ENCODE data around the gene PHF3. TPM values are rescaled to one million over a fixed set of nuclear protein-coding genes. Genes with fewer than 3 reads are reported as not detected.

PHF3 gene
- polyA plus RNA-seq, 1 donor: 54.8 TPM

DNA sequence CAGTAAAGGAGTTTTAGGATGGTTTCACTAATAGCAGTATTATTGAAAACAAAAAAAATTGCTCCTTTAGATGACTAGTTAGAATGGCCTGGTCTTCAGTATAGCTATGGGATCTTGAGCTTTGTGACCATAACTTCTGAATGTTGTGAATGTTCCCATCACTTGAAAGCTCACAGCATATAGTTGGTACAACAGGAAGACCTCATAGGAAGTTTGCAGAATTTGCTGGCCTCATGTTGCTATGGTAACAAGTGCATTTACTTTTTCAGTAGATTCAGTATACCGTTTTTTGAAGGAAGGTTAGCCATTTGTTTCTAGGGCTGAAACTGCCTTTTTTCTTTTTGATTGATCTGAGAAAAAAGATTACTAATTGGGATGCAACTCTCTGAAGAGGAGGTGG, 8.3 kb downstream of the PHF3 start:
- Histone ChIP-seq H3K36me3 (ENCODE audit: control insufficient read depth, insufficient read depth, low read length) (peaks cover 4% of the 10 kb centered on the region), H3K27ac (ENCODE audit: low read length) (no peak overlapping the region), H3K4me1 (ENCODE audit: control insufficient read depth, insufficient read depth, low read length) (peaks cover 11% of the 10 kb centered on the region), H3K4me3 (ENCODE audit: low read length) (no peak overlapping the region), H3K9me3 (ENCODE audit: control insufficient read depth, low read depth, low read length) (no peaks in the 10 kb centered on the region), H3K27me3 (ENCODE audit: control insufficient read depth, insufficient read depth, low read length) (no peaks in the 10 kb centered on the region)
- 14% methylated on average over 1 of the region's 1 CpG for WGBS (ENCODE audit: insufficient coverage, low lambda C conversion rate)
- no peak for DNase-seq

DNA sequence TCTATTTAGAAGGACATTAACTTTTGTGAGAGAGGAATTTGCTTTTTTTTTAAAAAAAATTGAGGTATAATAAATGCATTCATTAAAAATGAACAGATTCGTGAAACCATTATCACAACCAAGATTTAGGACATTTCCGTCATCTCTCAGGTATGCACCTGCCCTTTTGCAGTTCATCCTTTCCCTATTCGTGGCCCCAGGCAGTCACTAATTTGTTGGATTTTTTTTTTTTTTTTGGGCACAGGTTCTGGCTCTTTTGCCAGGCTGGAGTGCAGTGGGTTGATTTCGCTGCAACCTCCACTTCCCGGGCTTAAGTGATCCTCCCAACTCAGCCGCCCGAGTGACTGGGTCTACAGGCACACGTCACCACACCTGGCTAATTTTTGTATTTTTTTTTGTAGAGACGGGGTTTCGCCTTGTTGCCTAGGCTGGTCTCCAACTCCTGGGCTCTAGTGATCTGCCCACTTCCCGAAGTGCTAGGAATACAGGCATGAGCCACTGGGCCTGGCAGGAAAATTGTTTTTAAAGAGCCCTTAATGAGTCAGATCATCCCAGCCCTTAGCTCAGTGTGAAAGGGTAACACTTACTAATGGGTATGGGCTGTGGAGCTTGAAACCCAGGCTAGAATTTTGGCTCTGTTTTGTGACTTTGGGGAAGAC, 9.2 kb downstream of the PHF3 start:
- 94% methylated on average over 3 of the region's 11 CpGs for WGBS (ENCODE audit: insufficient coverage, low lambda C conversion rate)
- Histone ChIP-seq H3K27me3 (ENCODE audit: control insufficient read depth, insufficient read depth, low read length) (no peaks in the 10 kb centered on the region), H3K4me1 (ENCODE audit: control insufficient read depth, insufficient read depth, low read length) (peaks cover 7% of the 10 kb centered on the region), H3K9me3 (ENCODE audit: control insufficient read depth, low read depth, low read length) (no peaks in the 10 kb centered on the region), H3K36me3 (ENCODE audit: control insufficient read depth, insufficient read depth, low read length) (peaks cover 4% of the 10 kb centered on the region), H3K4me3 (ENCODE audit: low read length) (no peak overlapping the region), H3K27ac (ENCODE audit: low read length) (no peak overlapping the region)
- no peak for DNase-seq

DNA sequence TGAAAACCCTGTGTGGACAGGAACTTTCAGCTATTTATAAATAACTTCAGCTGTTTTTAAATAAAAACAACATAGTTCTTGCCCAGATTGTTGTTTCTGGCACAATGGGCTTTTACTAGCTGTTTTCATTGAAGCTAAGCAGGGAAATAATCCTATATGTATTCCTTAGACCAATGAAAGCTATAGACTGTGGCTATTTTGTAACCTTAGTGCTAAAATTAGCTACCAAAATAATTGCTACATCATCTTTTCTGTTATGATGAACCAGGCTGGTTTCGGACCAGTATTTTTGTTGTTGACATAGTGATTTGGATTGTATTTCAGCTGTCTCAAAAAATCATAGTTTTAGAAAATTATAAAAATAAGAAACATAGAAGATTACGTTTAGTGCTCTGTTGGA, 13.7 kb downstream of the PHF3 start:
- WGBS (ENCODE audit: insufficient coverage, low lambda C conversion rate): 86% methylated on average over 2 of the region's 2 CpGs
- Histone ChIP-seq H3K4me1 (ENCODE audit: control insufficient read depth, insufficient read depth, low read length) (no peaks in the 10 kb centered on the region), H3K27ac (ENCODE audit: low read length) (no peak overlapping the region)

DNA sequence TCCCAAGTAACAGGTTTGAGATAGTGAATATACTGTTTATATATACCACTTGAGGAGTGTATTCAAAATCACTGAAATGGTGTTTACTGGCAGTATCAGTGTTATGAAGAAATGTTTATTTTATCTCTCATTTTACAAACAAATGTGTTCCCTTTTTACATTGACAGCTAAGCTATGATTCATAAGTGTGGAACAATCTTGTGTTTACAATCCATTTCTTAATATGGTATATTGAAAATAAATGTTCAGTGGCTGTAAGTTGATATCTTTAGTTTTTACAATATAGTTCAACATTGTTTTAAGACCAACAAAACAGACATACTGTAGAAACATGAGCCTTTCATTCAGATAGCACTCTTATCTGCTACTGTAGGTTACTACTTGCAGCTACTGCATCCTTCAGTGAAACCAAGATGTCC, 14.3 kb downstream of the PHF3 start:
- H3K4me1 ChIP-seq (ENCODE audit: control insufficient read depth, insufficient read depth, low read length): no peaks in the 10 kb centered on the region
- H3K27me3 ChIP-seq (ENCODE audit: control insufficient read depth, insufficient read depth, low read length): no peaks in the 10 kb centered on the region
- no peak for DNase-seq
- H3K9me3 ChIP-seq (ENCODE audit: control insufficient read depth, low read depth, low read length): peaks cover 4% of the 10 kb centered on the region
- no peak overlapping the region for H3K4me3 ChIP-seq (ENCODE audit: low read length)
- H3K36me3 ChIP-seq (ENCODE audit: control insufficient read depth, insufficient read depth, low read length): peaks cover 4% of the 10 kb centered on the region
- no peak overlapping the region for H3K27ac ChIP-seq (ENCODE audit: low read length)

More for the DNA sequence above, 13.7 kb downstream of the PHF3 start:
- no peak for DNase-seq
- H3K27me3 ChIP-seq (ENCODE audit: control insufficient read depth, insufficient read depth, low read length): no peaks in the 10 kb centered on the region
- H3K4me3 ChIP-seq (ENCODE audit: low read length): no peak overlapping the region
- peaks cover 4% of the 10 kb centered on the region for H3K36me3 ChIP-seq (ENCODE audit: control insufficient read depth, insufficient read depth, low read length)
- H3K9me3 ChIP-seq (ENCODE audit: control insufficient read depth, low read depth, low read length): peaks cover 4% of the 10 kb centered on the region

DNA sequence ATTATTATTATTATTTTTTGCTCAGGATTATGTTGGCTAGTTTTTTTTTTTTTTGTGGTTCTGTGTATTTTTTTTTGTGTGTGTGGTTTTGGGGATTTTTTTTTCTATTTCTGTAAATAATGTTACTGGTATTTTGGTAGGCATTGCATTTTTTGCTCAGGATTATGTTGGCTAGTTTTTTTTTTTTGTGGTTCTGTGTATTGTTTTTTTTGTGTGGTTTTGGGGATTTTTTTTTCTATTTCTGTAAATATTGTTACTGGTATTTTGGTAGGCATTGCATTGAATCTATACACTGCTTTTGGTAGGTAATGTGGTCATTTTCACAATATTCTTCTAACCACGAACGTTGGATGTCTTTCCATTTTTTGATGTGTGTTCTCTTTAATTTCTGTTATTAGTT, 17.4 kb downstream of the PHF3 start:
- Histone ChIP-seq H3K4me3 (ENCODE audit: low read length) (no peak overlapping the region), H3K9me3 (ENCODE audit: control insufficient read depth, low read depth, low read length) (peaks cover 4% of the 10 kb centered on the region), H3K27ac (ENCODE audit: low read length) (no peak overlapping the region), H3K27me3 (ENCODE audit: control insufficient read depth, insufficient read depth, low read length) (no peaks in the 10 kb centered on the region), H3K4me1 (ENCODE audit: control insufficient read depth, insufficient read depth, low read length) (no peaks in the 10 kb centered on the region), H3K36me3 (ENCODE audit: control insufficient read depth, insufficient read depth, low read length) (no peaks in the 10 kb centered on the region)
- DNase-seq: no peak
- no CpG with 5 or more reads among the region's 2 CpGs for WGBS (ENCODE audit: insufficient coverage, low lambda C conversion rate)

DNA sequence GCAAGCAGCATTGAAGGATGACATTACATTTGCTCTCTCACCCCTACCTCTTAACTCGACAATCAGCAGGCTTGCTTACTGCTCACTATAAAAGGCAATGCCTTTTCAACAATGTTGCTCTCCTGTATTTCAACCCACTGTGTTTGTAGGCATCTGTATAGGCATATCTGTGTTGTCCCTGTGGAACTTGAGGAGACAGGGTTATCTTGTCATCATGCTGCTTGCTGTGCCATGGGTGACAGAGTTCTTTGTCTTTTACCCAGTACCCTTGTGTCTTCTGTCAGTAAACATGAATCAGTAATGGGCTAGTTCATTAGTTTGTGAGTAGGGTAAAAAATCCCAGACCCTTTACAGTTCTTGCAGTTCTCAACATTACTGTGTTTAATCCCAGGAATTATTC, 25.2 kb downstream of the PHF3 start:
- H3K27ac ChIP-seq (ENCODE audit: low read length): no peak overlapping the region
- no peaks in the 10 kb centered on the region for H3K36me3 ChIP-seq (ENCODE audit: control insufficient read depth, insufficient read depth, low read length)
- no peak for DNase-seq
- no peak overlapping the region for H3K4me3 ChIP-seq (ENCODE audit: low read length)
- no peaks in the 10 kb centered on the region for H3K27me3 ChIP-seq (ENCODE audit: control insufficient read depth, insufficient read depth, low read length)
- no CpG with 5 or more reads among the region's 1 CpG for WGBS (ENCODE audit: insufficient coverage, low lambda C conversion rate)
- H3K4me1 ChIP-seq (ENCODE audit: control insufficient read depth, insufficient read depth, low read length): no peaks in the 10 kb centered on the region
- H3K9me3 ChIP-seq (ENCODE audit: control insufficient read depth, low read depth, low read length): no peaks in the 10 kb centered on the region

DNA sequence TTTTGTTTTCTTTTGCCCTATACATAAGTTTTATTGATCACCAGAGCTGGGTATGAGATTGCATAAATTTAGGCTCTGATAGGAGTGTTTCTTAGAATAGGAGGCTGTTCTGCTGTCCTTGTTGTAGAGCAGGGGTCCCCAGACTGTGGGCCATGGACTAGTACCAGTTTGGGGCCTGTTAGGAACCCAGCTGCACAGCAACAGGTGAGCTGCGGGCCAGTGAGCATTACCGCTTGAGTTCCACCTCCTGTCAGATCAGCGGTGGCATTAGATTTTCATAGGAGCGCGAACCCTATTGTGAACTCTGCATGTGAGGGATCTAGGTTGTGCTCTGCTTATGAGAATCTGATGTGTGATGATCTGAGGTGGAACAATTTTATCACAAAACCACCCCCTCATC, 26.2 kb downstream of the PHF3 start:
- Histone ChIP-seq H3K9me3 (ENCODE audit: control insufficient read depth, low read depth, low read length) (no peaks in the 10 kb centered on the region), H3K27ac (ENCODE audit: low read length) (no peak overlapping the region), H3K4me1 (ENCODE audit: control insufficient read depth, insufficient read depth, low read length) (no peaks in the 10 kb centered on the region), H3K36me3 (ENCODE audit: control insufficient read depth, insufficient read depth, low read length) (no peaks in the 10 kb centered on the region), H3K4me3 (ENCODE audit: low read length) (no peak overlapping the region), H3K27me3 (ENCODE audit: control insufficient read depth, insufficient read depth, low read length) (no peaks in the 10 kb centered on the region)
- no peak for DNase-seq
- WGBS (ENCODE audit: insufficient coverage, low lambda C conversion rate): no CpG with 5 or more reads among the region's 5 CpGs

DNA sequence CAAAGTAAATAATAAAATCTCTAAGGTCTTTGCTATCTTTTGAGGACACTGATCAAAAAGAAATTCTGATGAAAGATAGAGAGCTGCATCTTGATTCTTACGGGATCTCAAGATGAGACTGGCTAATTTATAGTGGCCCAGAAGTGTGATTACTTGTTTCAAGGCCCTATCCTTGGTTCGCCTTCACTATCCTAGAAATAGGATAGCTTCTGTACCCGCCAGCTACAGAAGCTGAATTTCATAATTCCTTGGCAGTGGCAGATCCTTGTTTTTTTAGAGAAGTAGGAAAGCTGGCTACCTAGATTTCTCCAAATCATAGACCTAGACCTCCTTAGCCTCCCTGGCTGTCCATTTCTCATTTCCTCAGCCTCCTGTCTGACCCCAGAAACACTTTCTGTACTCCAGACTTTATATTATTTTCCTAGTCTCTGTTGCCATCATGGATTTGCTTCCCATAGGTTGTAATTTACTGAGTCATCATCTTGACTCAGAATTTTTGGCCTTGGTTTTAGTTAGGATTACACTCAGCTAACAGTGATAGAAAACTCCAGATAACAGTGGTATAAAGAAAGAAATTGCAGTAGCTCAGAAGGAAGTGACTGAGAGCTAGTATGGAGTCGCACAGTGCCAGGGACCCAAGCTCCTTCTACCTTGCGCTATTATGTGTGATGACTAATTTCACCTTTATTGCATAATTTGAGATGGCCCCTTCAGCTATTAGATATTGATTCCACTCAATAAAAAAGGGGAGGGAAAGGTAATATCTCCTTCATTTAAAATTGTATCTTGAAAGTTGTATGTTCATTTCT, 27.7 kb downstream of the PHF3 start:
- no peak overlapping the region for H3K4me3 ChIP-seq (ENCODE audit: low read length)
- H3K36me3 ChIP-seq (ENCODE audit: control insufficient read depth, insufficient read depth, low read length): no peaks in the 10 kb centered on the region
- H3K27me3 ChIP-seq (ENCODE audit: control insufficient read depth, insufficient read depth, low read length): no peaks in the 10 kb centered on the region
- H3K27ac ChIP-seq (ENCODE audit: low read length): no peak overlapping the region
- no CpG with 5 or more reads among the region's 5 CpGs for WGBS (ENCODE audit: insufficient coverage, low lambda C conversion rate)
- no peak for DNase-seq
- no peaks in the 10 kb centered on the region for H3K4me1 ChIP-seq (ENCODE audit: control insufficient read depth, insufficient read depth, low read length)
- H3K9me3 ChIP-seq (ENCODE audit: control insufficient read depth, low read depth, low read length): no peaks in the 10 kb centered on the region

DNA sequence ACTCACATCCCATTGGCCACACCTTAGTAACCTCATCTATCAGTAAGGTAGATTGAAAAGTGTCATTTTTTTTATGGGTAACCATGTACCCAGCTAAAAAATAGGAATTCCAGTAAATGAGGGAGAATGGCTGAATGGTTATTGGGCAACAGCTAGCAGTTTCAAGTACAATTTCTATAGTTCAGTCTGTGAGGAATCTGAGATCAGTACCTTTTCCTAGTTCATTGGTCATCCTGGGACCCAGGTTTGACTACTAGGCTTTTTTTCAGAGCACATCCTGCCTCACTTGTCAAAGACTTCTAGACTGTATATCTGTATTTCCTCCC, 28.3 kb downstream of the PHF3 start:
- DNase-seq: no peak
- Histone ChIP-seq H3K36me3 (ENCODE audit: control insufficient read depth, insufficient read depth, low read length) (no peaks in the 10 kb centered on the region), H3K27ac (ENCODE audit: low read length) (no peak overlapping the region), H3K4me1 (ENCODE audit: control insufficient read depth, insufficient read depth, low read length) (no peaks in the 10 kb centered on the region), H3K27me3 (ENCODE audit: control insufficient read depth, insufficient read depth, low read length) (no peaks in the 10 kb centered on the region), H3K9me3 (ENCODE audit: control insufficient read depth, low read depth, low read length) (no peaks in the 10 kb centered on the region), H3K4me3 (ENCODE audit: low read length) (no peak overlapping the region)

DNA sequence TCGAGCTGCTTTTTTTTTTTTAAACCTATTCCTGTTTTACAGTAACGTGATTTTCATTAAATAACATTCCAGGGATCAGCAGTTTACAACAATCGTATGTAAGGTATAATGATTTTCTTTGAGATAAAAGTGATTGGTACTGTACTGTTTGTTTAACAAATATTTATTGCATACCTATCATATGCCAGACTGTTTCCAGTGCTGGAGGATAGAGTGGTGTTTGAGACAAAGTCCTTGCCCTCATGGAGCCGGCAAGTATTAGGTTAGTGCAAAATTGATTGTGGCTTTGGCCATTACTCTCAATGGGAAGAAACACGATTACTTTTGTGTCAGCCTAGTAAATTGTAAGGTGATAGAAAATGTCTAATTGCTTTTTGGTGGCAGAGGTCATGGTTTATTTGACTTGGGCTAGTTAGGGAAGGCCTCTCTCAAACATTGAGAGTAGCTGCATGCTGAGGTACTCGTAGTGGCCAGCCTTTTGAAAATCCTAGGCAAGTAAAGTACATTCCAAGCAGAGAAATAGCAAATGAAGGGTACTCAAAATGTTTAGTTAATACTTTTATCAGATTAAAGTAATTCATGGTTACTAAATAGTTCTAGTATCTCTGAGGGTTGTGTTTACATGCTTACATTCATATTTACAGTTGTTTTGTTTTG, 35.6 kb downstream of the PHF3 start:
- H3K36me3 ChIP-seq (ENCODE audit: control insufficient read depth, insufficient read depth, low read length): peaks cover 8% of the 10 kb centered on the region
- H3K4me3 ChIP-seq (ENCODE audit: low read length): no peak overlapping the region
- peaks cover 17% of the 10 kb centered on the region for H3K4me1 ChIP-seq (ENCODE audit: control insufficient read depth, insufficient read depth, low read length)
- no peaks in the 10 kb centered on the region for H3K9me3 ChIP-seq (ENCODE audit: control insufficient read depth, low read depth, low read length)
- H3K27ac ChIP-seq (ENCODE audit: low read length): no peak overlapping the region
- no peak for DNase-seq
- WGBS (ENCODE audit: insufficient coverage, low lambda C conversion rate): no CpG with 5 or more reads among the region's 6 CpGs
- no peaks in the 10 kb centered on the region for H3K27me3 ChIP-seq (ENCODE audit: control insufficient read depth, insufficient read depth, low read length)
